ENCODE measurements around the gene MMP15.

Gene MMP15

GRCh38 chr16:58035356-58036170 lies 10.0 kb downstream of the MMP15 start:
- DNase-seq (ENCODE audit: low read depth, low spot score): no peak

- DNase-seq (ENCODE audit: low read depth, low spot score): no peak
These were observed 11.4 kb downstream of the MMP15 start for GRCh38 chr16:58036943-58037342.

GRCh38 chr16:58037365-58038057 lies 12.0 kb downstream of the MMP15 start:
- DNase-seq (ENCODE audit: low read depth, low spot score): no peak

GRCh38 chr16:58038219-58038641 lies 12.7 kb downstream of the MMP15 start:
- DNase-seq (ENCODE audit: low read depth, low spot score): no peak

- DNase-seq (ENCODE audit: low read depth, low spot score): no peak
These were observed 14.4 kb downstream of the MMP15 start for GRCh38 chr16:58039829-58040495.

- DNase-seq (ENCODE audit: low read depth, low spot score): no peak
These were observed 14.9 kb downstream of the MMP15 start for GRCh38 chr16:58040496-58040846.

- DNase-seq (ENCODE audit: low read depth, low spot score): no peak
These were observed 15.5 kb downstream of the MMP15 start for GRCh38 chr16:58040945-58041627.

GRCh38 chr16:58041628-58041955 lies 16.0 kb downstream of the MMP15 start:
- DNase-seq (ENCODE audit: low read depth, low spot score): no peak

- DNase-seq (ENCODE audit: low read depth, low spot score): no peak
These were observed 16.7 kb downstream of the MMP15 start for GRCh38 chr16:58042001-58042885.

GRCh38 chr16:58042886-58043515 lies 17.4 kb downstream of the MMP15 start:
- no peak for DNase-seq (ENCODE audit: low read depth, low spot score)

- DNase-seq (ENCODE audit: low read depth, low spot score): no peak
These were observed 18.1 kb downstream of the MMP15 start for GRCh38 chr16:58043571-58044155.

GRCh38 chr16:58044266-58045019 lies 18.9 kb downstream of the MMP15 start:
- no peak for DNase-seq (ENCODE audit: low read depth, low spot score)

- DNase-seq (ENCODE audit: low read depth, low spot score): no peak
These were observed 19.5 kb downstream of the MMP15 start for GRCh38 chr16:58045096-58045495.

- DNase-seq (ENCODE audit: low read depth, low spot score): no peak
These were observed 20.7 kb downstream of the MMP15 start for GRCh38 chr16:58046054-58046881.

- no peak for DNase-seq (ENCODE audit: low read depth, low spot score)
These were observed 21.4 kb downstream of the MMP15 start for GRCh38 chr16:58046936-58047335.

- no peak for DNase-seq (ENCODE audit: low read depth, low spot score)
These were observed 22.2 kb downstream of the MMP15 start for GRCh38 chr16:58047557-58048348.

GRCh38 chr16:58048494-58049231 lies 23.1 kb downstream of the MMP15 start:
- DNase-seq (ENCODE audit: low read depth, low spot score): no peak

Measured in iPS DF 19.7 (cell line).